ENCODE measurements around the gene PEPD.

Gene PEPD

DNA sequence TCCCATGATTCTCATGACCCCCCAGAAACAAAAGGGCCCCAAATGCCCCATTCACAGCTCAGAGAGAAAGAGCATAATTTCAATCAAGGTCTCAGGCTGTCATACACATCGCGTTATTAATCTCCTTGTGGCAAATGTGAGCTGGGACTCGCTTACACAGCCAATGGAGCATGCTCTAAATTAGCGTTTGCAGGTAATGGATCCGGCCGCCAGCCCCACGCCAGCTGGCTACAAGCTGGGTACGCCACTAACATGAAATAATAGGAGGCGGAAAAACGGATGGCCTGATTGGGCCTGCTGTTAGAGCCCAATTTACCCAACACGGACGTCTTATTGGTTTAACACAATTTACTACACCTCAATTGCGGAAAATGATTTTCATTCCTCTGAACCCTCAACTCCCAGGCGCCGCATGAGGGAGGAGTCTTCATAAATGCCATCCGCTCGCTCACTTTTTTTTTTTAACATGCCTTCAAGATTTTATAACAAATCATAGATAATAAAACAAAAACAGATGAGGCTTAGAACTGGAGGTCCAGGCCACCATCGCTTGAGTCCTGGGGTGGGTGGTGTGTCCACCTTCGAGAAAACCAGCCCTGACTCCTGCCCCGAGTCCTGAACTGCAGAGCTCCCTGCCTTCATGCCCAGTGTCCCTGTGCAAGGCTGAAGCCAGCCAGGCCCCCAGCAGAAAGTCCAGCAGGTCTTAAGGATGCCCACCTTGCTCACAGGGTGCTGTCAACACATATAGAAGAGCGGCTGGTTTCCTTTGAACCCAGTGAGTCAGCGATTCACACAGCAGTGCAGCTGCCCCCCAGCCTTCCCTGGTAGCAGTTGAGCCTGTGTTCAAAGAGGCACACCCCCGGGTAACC, 62.1 kb downstream of the PEPD start:
- TF ChIP-seq FOXM1 (IDR thresholded peaks at IDR 0.05; ENCODE audit: borderline replicate concordance): no peak
- no peak for TF ChIP-seq FOXA1 (IDR thresholded peaks at IDR 0.05)
- no peak for TF ChIP-seq ZNF384 (IDR thresholded peaks at IDR 0.05)
- no peak for TF ChIP-seq HDGF (IDR thresholded peaks at IDR 0.05; ENCODE audit: borderline replicate concordance)
- no peak for TF ChIP-seq CTBP1 (IDR thresholded peaks at IDR 0.05; ENCODE audit: borderline replicate concordance)
- TF ChIP-seq FOXK2 (IDR thresholded peaks at IDR 0.05): no peak
- TF ChIP-seq SP1 (IDR thresholded peaks at IDR 0.05): no peak
- TF ChIP-seq NFRKB (IDR thresholded peaks at IDR 0.05): no peak
- TF ChIP-seq BHLHE40 (IDR thresholded peaks at IDR 0.05; ENCODE audit: borderline replicate concordance): no peak
- TF ChIP-seq LEF1 (IDR thresholded peaks at IDR 0.05; ENCODE audit: borderline replicate concordance): no peak
- no peak for TF ChIP-seq ELF4 (IDR thresholded peaks at IDR 0.05)
- TF ChIP-seq, protein P1, sequence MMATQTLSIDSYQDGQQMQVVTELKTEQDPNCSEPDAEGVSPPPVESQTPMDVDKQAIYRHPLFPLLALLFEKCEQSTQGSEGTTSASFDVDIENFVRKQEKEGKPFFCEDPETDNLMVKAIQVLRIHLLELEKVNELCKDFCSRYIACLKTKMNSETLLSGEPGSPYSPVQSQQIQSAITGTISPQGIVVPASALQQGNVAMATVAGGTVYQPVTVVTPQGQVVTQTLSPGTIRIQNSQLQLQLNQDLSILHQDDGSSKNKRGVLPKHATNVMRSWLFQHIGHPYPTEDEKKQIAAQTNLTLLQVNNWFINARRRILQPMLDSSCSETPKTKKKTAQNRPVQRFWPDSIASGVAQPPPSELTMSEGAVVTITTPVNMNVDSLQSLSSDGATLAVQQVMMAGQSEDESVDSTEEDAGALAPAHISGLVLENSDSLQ (IDR thresholded peaks at IDR 0.05): no peak
- ChIA-PET POLR2A (no interaction called here), CTCF (no interaction called here)

DNA sequence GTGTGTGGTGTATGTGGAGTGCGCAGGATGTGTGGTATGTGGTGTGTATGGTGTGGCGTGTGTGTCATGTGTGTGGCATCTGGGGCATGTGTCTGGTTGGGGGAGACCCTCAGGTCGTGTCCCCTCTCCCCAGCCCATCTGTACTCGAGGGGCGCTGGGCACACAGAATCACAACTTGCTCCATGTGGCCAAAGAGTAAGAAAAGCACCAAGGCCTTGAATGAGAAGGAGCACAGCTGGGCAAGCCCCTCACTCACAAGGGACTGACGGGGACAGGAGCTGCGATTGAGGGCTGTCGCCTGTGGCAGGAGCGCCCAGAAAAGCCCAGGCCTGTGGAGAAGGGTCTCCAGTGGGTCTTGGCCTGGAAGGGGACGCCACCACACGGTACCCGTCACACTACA, 62.8 kb downstream of the PEPD start:
- ChIA-PET CTCF (no interaction called here), POLR2A (no interaction called here)
- DNase-seq (ENCODE audit: extremely low spot score): no peak
- TF ChIP-seq FOXM1 (IDR thresholded peaks at IDR 0.05; ENCODE audit: borderline replicate concordance) (no peak), NFRKB (IDR thresholded peaks at IDR 0.05) (no peak), ZNF384 (IDR thresholded peaks at IDR 0.05) (no peak), TARDBP (IDR thresholded peaks at IDR 0.05) (no peak), BHLHE40 (IDR thresholded peaks at IDR 0.05; ENCODE audit: borderline replicate concordance) (no peak), ELF4 (IDR thresholded peaks at IDR 0.05) (no peak), HDGF (IDR thresholded peaks at IDR 0.05; ENCODE audit: borderline replicate concordance) (no peak), FOXA1 (IDR thresholded peaks at IDR 0.05) (no peak), LEF1 (IDR thresholded peaks at IDR 0.05; ENCODE audit: borderline replicate concordance) (no peak), CTBP1 (IDR thresholded peaks at IDR 0.05; ENCODE audit: borderline replicate concordance) (no peak), ARNT (IDR thresholded peaks at IDR 0.05) (no peak), SUZ12 (IDR thresholded peaks at IDR 0.05) (no peak), FOXK2 (IDR thresholded peaks at IDR 0.05) (no peak)
- TF ChIP-seq, protein P1 (IDR thresholded peaks at IDR 0.05): no peak

More for the DNA sequence above, 62.1 kb downstream of the PEPD start:
- DNase-seq (ENCODE audit: extremely low spot score): no peak

DNA sequence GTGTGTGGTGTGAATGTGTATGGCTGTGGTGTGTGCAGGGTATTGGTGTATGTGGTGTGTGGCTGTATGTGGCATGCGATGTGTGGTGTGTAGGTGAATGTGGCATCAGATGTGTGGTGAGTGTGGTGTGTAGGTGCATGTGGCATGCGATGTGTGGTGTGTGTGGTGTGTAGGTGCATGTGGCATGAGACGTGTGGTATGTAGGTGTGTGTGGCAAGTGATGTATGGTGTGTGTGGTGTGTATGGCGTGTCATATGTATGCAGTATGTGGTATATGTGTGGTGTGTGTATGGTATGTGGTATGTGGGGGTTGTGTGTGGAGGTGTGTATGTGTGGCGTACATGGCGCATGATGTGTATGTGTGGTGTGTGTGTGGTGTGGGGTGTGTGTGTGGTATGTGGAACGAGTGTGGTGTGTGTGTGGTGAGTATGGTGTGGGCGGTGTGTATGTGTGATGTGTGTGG, 63.4 kb downstream of the PEPD start:
- no peak for DNase-seq (ENCODE audit: extremely low spot score)
- ChIA-PET CTCF (no interaction called here), POLR2A (no interaction called here)
- no peak for TF ChIP-seq L3MBTL2 (conservative IDR thresholded peaks at IDR 0.05)
- TF ChIP-seq HDGF (IDR thresholded peaks at IDR 0.05; ENCODE audit: borderline replicate concordance): no peak
- TF ChIP-seq BHLHE40 (IDR thresholded peaks at IDR 0.05; ENCODE audit: borderline replicate concordance): no peak
- TF ChIP-seq NFRKB (IDR thresholded peaks at IDR 0.05): no peak

DNA sequence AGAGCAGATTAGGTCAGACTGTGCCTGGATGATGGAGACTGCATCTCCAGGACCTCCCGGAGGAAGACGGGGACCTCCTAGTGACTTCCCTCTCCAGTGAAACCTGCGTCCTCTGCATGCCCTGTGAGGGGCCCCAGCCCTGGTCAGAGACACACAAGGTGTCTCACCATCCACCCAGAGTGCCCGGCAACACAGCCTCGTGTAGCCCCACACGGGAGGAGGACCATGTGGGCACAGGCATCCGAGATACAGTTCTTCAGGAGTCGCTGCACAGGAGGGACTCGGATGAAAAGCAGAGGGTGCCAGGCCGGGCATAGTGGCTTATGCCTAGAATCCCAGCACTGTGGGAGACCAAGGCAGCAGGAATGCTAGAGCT, 64.8 kb downstream of the PEPD start:
- DNase-seq (ENCODE audit: extremely low spot score): no peak
- ChIA-PET CTCF (no interaction called here), POLR2A (no interaction called here)
- TF ChIP-seq, protein P1 (IDR thresholded peaks at IDR 0.05): no peak
- TF ChIP-seq HDGF (IDR thresholded peaks at IDR 0.05; ENCODE audit: borderline replicate concordance) (no peak), FOXM1 (IDR thresholded peaks at IDR 0.05; ENCODE audit: borderline replicate concordance) (no peak), SUZ12 (IDR thresholded peaks at IDR 0.05) (no peak), ZNF384 (IDR thresholded peaks at IDR 0.05) (no peak), TARDBP (IDR thresholded peaks at IDR 0.05) (no peak), ELF4 (IDR thresholded peaks at IDR 0.05) (no peak), LEF1 (IDR thresholded peaks at IDR 0.05; ENCODE audit: borderline replicate concordance) (no peak), ARNT (IDR thresholded peaks at IDR 0.05) (no peak), NFRKB (IDR thresholded peaks at IDR 0.05) (no peak), BHLHE40 (IDR thresholded peaks at IDR 0.05; ENCODE audit: borderline replicate concordance) (no peak), FOXK2 (IDR thresholded peaks at IDR 0.05) (no peak), CTBP1 (IDR thresholded peaks at IDR 0.05; ENCODE audit: borderline replicate concordance) (no peak), L3MBTL2 (conservative IDR thresholded peaks at IDR 0.05) (no peak), SP1 (IDR thresholded peaks at IDR 0.05) (no peak)

DNA sequence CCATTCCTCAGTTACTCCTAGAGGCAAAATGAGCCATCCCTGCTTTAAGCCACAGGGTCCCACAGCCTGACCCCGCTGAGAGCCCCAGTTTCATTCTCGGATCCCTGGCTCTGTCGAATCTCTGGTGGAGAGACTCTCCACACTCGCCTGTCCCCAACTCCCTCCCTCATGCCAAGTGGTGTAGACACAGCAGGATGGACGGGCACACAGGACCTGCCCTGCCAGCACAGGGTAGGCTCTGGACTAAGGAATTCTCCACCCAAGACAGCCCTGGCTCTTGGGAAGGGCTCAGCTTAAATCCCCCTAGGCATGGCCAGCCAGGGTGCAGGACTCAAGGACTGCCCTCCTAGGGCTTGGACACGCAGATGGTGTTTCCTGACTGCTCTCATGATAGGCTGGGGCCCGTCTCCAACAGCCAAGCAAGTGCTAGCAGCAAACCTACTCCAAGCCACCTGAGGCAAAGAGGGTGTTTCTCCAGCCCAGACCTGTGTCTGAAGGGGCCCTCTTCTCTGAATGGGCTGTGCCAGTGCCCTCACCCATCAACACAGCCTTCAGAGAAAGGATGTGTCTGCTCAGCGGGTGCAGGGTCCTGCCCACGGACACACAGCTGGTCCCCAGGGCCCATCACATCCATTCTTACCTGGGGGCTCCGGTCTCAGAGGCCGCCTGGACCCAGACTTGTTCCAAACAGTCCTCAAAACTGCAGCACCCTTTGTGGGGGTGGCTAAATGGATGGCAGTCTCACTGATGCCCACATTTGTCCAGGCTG, 65.3 kb downstream of the PEPD start:
- no peak for DNase-seq (ENCODE audit: extremely low spot score)
- ChIA-PET CTCF (no interaction called here), POLR2A (no interaction called here)
- TF ChIP-seq ELF4 (IDR thresholded peaks at IDR 0.05) (no peak), SP1 (IDR thresholded peaks at IDR 0.05) (no peak), NFRKB (IDR thresholded peaks at IDR 0.05) (no peak), FOXA1 (IDR thresholded peaks at IDR 0.05) (no peak), CTBP1 (IDR thresholded peaks at IDR 0.05; ENCODE audit: borderline replicate concordance) (no peak), HDGF (IDR thresholded peaks at IDR 0.05; ENCODE audit: borderline replicate concordance) (no peak), SUZ12 (IDR thresholded peaks at IDR 0.05) (no peak)

DNA sequence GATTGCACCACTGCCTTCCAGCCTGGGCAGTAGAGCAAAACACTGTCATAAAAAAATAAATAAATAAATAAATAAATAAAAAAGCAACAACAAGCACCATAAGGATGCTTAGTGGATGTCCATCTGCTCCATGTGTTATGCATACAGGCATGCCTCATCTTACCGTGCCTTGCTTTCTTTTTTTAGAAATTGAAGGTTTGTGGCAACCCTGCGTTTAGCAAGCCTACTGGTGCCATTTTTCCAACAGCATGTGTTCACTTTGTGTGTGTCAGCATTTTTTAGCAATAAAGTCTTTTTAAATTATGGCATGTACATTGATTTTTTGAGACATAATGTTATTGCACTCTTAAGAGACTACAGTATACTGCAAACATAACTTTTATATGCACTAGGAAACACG, 68.3 kb downstream of the PEPD start:
- ChIA-PET CTCF (no interaction called here), POLR2A (no interaction called here)
- no peak for DNase-seq (ENCODE audit: extremely low spot score)
- no peak for TF ChIP-seq HDGF (IDR thresholded peaks at IDR 0.05; ENCODE audit: borderline replicate concordance)
- no peak for TF ChIP-seq BHLHE40 (IDR thresholded peaks at IDR 0.05; ENCODE audit: borderline replicate concordance)

Measured in HEK293T (cell line).